Measurements from ENCODE around the gene PSD.

DNA sequence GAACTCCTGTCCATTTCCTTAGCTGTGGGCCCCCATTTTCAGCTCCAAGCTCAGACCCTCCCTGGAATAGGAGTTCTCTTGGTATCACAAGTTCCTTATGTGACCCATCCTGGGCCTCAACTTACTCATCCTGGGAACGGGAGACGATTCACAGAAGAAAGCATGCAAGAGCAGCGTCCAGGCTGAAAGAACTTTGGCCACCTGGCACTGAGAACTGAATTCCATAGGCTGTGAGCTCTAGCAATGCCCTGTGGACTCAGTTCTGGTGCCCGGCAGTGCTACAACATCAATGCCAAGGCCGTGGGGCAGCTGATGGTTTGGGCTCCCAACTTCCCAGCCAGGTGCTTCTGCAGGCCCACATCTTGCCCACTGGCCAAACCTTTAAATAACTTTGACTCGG is 17.7 kb upstream of the PSD start:
- TF ChIP-seq, protein P1, sequence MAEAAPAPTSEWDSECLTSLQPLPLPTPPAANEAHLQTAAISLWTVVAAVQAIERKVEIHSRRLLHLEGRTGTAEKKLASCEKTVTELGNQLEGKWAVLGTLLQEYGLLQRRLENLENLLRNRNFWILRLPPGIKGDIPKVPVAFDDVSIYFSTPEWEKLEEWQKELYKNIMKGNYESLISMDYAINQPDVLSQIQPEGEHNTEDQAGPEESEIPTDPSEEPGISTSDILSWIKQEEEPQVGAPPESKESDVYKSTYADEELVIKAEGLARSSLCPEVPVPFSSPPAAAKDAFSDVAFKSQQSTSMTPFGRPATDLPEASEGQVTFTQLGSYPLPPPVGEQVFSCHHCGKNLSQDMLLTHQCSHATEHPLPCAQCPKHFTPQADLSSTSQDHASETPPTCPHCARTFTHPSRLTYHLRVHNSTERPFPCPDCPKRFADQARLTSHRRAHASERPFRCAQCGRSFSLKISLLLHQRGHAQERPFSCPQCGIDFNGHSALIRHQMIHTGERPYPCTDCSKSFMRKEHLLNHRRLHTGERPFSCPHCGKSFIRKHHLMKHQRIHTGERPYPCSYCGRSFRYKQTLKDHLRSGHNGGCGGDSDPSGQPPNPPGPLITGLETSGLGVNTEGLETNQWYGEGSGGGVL (tag by site-specific recombination; IDR thresholded peaks at IDR 0.05): no peak
- no peak for TF ChIP-seq ZNF302 (tag by site-specific recombination; IDR thresholded peaks at IDR 0.05; ENCODE audit: low read depth)
- TF ChIP-seq ZNF174 (tag by site-specific recombination; IDR thresholded peaks at IDR 0.05): no peak
- TF ChIP-seq CTCF (tag by site-specific recombination; IDR thresholded peaks at IDR 0.05): no peak
- TF ChIP-seq ZNF777 (tag by site-specific recombination; IDR thresholded peaks at IDR 0.05; ENCODE audit: borderline replicate concordance): no peak
- TF ChIP-seq TCF7L2 (IDR thresholded peaks at IDR 0.05; ENCODE audit: borderline replicate concordance, low read depth, low read length): no peak
- no peak for TF ChIP-seq GLIS2 (tag by site-specific recombination; IDR thresholded peaks at IDR 0.05)
- no peak for TF ChIP-seq ZNF639 (tag by site-specific recombination; IDR thresholded peaks at IDR 0.05)
- no peak for TF ChIP-seq ZBTB8A (tag by site-specific recombination; IDR thresholded peaks at IDR 0.05)
- no peak for TF ChIP-seq ZNF704 (tag by site-specific recombination; IDR thresholded peaks at IDR 0.05)
- TF ChIP-seq ZNF274 (IDR thresholded peaks at IDR 0.05; ENCODE audit: low read length): no peak
- TF ChIP-seq ZNF274 (tag by site-specific recombination; IDR thresholded peaks at IDR 0.05; ENCODE audit: borderline replicate concordance): no peak

Measured in HEK293 (cell line).